Stimulated activated CD4-positive, alpha-beta T cell treated with anti-CD3 and anti-CD28 coated beads, Interleukin-1b, Interleukin-23, amount 100 ng/mL, for 1 hour (primary cell): Measurements from ENCODE around the gene TBC1D22A.
"Not testable (repeated sequence)": the region's sequence is repeated elsewhere in the genome, so short reads cannot be mapped to it uniquely, and the experiment has no call there.

Source experiments
- DNase-seq, 2 donors: peaks; one replicate each; pipeline ENCODE4 v3.0.0-alpha.2; 2020; ENCODE audit warnings: low read depth in 2 of 2

Gene TBC1D22A

GRCh38 chr22:47046411-47047065, 284.1 kb downstream of the TBC1D22A start:
- no peak for DNase-seq

GRCh38 chr22:47047321-47048122, 285.1 kb downstream of the TBC1D22A start:
- no peak for DNase-seq

DNA sequence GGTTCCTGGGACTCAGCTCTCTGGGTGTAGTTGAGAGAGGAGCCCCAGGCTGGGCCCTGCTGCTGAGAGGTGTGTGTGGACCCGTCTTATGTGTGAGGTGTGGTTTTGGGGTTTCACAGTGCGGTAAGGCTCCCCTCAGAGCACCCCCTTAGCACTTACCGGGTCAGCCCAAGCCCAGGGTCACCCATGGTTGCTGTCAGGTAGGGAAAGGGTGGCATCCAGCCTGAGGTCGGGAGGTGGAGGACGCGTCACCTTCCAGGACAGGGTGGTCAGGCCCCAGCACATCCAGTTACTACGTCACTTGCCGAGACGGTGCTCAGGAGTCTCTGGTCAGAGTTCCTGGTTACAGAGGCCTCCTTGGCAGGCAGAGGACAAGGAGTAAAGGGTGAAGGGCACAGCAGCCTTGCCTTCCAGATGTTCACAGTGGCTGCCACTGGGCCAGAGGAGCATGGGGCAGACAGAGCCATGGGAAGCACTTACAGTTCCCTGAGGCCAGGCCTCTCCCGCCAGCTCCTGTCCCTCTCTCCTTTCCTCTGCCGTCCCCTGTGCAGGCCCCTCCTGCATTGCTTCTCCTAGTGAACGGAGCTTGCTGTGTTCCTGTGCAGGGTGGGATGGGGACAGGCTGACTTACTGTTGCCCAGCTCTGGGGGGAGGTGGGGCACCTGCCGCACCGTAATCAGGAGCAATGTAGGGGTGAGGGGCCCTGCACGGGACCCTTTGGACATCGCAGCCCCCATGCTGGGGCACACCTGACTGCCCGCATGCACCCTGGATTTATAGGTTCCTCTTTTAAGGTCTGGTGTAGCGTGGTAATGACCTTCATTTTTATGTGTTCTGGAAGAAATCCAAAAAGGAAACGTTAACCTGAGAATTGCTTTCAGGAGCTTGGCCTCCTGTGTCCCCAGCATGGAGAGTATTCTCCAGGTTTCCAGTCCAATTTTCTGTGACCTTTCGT, 285.9 kb downstream of the TBC1D22A start:
- DNase-seq: no peak

DNA sequence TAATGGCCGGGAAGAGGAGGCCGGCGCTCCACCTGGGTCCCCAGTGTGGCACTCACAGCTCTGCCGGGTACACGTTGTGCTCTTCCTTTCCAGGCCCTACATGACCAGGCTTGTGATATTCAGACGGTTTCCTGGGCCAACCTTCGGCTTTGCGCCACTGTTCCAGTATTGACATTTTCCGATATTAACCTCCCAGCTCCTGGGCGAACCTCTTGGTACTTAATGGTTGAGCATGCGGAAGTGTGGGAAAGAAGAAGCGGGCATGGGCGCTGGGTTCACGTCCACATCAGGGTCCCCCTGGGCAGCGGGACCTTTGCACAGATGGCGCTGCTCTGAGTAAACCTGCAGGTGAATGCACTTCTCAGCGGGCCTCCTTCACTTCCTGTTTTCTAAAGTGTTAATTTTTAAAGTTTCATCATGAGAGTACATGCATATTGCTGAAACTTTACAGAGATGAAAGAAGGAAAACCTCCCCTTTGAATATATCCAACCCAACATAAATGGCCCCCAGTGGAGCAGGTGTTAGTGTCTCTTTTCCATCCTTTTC, 286.7 kb downstream of the TBC1D22A start:
- DNase-seq: no peak

- not testable (repeated sequence) for DNase-seq
Measured at GRCh38 chr22:47049736-47050400, 287.4 kb downstream of the TBC1D22A start.

- no peak for DNase-seq
Measured at GRCh38 chr22:47050401-47051051, 288.1 kb downstream of the TBC1D22A start.

GRCh38 chr22:47051441-47052071, 289.1 kb downstream of the TBC1D22A start:
- DNase-seq: no peak

GRCh38 chr22:47052236-47053012, 290.0 kb downstream of the TBC1D22A start:
- no peak for DNase-seq

DNA sequence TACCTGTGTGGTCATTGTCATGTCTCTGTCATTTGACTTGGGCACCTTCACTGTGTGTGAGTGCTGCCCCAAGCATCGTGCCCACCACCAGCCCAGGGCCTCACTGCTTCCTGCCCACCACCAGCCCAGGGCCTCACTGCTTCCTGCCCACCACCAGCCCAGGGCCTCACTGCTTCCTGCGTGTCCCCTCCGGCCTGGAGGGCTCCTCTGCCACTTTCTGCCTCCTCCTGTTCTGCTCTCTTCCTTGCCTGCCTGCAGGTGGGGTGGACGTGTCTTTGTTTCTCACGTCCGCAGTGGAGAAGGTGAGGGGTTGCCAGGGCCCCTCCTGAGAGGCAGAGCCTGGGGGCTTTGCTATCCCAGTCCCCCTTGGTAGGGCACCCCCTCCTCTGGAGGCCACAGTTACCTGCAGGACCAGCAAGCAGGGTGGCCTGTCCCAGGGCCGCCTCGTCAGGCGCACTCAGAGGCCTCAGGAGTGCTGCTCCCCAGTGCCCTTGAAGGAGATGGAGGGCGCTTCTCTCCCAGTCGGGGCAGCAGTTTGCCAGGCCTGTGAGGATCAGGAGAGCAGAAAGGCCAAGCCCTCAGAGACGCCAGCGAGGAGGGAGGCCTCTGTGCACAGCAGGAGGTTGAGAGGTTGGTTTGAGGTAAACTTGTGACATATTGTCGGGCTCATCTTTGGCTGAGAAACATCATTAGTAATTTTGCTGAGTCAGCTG, 290.7 kb downstream of the TBC1D22A start:
- no peak for DNase-seq

- DNase-seq: no peak
Measured at GRCh38 chr22:47053726-47054141, 291.3 kb downstream of the TBC1D22A start.

GRCh38 chr22:47054231-47055072, 292.0 kb downstream of the TBC1D22A start:
- no peak for DNase-seq

GRCh38 chr22:47055073-47055355, 292.6 kb downstream of the TBC1D22A start:
- no peak for DNase-seq

DNA sequence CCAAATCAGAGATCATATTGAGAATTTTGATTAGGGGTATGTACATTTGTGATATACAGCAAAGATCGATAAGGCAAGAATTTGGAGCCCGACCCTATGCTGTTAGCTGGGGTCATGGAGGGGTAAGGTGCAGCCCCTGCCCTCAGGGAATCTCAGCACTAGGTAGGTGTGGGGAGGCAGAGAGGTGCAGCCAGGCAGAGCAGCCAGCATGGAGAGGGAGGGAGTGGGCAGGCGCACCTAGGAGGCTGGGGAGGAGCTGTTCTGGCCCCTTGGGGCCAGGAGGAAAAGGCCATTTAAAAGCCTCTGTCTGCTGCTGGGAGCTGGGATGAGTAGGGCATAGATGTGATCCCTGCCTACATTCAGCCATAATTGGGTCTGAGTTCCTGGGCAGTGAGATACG, 293.0 kb downstream of the TBC1D22A start:
- DNase-seq: no peak

DNA sequence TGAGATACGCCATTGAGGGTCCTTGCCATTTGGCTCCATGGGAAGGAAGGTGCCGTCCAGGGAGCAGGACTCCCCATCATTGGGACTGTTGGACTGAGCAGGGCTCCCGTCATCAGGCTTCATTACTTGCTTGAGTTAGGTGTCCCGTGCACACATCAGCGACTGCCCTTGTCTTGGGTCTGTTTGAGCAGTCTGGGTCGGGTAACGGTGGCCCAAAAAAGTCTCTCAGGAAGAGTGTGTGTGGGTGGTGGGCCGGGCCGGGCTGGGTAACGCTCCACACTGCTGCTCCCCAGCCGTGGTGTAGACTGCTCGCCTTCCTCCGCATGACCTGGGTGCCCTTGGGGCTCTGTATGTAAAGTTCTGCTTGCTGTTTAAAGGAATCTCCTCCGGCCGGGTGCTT, 293.5 kb downstream of the TBC1D22A start:
- no peak for DNase-seq

DNA sequence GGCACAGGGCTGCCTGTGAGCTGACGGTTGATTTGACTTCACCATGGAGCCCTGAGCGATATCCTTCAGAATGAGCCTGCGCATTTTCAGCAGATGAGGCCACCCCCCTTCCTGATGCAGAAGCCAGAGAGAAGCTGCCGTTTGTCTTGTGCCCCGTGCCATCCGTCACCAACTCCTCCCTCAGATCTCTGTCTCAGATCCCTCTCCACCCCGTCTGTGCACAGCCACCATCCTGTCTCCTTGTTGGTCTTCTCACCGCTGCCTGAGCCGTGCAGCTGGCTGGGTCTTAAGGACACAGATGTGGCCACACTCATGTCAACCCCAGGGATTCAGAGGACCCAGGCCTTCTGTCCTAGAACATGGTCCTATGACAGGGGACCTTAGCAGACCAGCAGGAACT, 293.9 kb downstream of the TBC1D22A start:
- DNase-seq: no peak

- DNase-seq: no peak
Measured at GRCh38 chr22:47056776-47057470, 294.5 kb downstream of the TBC1D22A start.

DNA sequence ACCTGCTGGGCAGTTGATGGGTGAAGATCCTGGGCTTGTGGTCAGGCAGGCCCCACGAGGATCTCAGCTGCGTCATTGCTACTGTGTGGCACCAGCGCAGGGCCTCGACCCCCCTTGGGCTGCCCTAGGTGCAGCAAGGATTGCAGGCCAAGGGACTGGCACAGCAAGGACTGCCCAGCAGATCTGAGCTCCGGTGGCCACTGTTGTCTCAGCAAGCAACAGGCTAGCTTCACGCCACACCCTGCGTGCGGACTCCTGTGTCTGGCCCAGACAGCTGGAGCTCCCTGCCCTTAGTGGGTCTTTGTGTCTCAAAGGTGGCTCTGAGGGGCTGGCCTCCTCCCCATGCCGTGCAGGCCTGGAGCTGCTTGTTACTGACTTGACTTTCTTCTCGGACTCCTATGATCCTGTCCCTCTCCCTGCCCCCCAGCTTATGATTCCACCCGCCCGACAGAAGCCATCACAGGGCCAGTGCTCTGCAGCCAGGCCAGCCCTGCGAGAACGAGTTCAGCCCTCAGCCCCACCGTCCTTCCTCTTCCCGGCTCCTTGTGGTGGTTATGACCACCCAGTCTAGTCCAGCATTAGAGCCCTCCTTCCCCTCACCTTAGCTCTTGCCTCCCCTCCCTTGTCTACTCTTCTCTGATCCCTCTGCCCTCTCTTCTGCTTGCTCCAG, 295.6 kb downstream of the TBC1D22A start:
- DNase-seq: no peak
